ENCODE results near the gene PSMD7.
A peak's percentile ranks its signal among the peaks of the same experiment; 100 is the strongest.
"Not testable (repeated sequence)": the region's sequence is repeated elsewhere in the genome, so short reads cannot be mapped to it uniquely, and the experiment has no call there.

The PSMD7 gene

DNA sequence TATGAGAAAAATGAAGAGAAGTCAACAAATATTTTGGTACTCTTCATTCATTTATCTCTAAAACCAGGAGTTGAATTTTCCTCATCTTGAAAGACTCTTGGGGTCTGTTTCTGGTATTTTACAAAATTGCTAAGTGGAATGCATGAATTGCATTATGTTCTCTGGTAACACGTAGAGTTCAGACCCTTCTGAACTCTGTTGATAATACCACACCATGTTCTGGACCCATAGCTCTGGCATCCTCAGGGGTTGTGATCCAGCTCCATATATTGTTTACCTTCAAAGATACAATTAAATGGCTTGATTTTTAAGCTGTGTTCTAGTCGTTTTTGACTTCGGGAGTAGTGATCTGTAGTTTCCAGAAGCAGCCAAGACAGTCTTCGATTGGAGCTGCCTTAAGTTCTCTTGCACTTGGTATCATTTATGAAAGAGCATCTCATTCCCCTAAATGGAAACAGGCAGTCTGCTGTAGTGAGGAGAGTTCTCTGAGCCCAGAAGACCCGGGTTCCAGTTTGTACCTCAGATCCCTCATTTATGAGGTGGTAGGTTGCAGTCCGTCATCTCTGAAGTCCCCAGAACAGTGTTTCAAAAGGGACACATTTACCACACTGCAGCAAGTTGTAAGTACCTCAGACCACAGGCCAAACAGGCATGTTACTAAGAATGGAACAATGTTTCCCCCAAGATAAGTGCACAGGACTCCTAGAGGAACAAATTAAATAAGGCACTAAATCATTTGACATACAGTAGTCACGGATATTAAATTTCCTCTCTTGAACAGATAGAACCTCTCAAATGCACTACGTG lies 9.6 kb downstream of the PSMD7 start:
- H3K36me3 Mint-ChIP-seq, result peaks cover 15 to 41% of the 10 kb centered on the region in 2 donors
- no peaks in the 10 kb centered on the region for H3K9me3 Mint-ChIP-seq
- peak in 1 of 2 donors; percentile 41 for ATAC-seq (replicated peaks)
- no peaks in the 10 kb centered on the region for H3K27me3 Mint-ChIP-seq
- no peak for DNase-seq
- no peak overlapping the region for H3K27ac Mint-ChIP-seq
- peaks cover 5 to 6% of the 10 kb centered on the region in 2 donors for H3K4me1 Mint-ChIP-seq
- H3K4me3 Mint-ChIP-seq, result no peak overlapping the region

DNA sequence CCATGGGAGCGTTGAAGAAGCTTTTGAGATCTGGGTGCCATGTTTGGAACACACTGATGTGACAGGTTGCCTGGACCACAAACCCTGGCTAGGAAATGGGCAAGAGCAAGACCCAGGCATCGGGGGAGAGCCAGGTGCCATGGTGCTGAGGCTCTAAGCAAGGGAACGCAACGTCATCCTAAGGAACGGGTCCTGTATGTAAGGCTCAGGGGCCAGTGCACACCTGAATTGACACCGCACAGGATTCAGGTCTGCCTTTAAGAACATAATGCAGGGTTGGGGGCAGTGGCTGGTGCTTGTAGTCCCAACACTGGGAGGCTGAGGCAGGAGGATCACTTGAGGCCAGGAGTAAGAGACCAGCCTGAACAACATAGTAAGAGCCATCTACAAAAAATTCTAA lies 10.8 kb downstream of the PSMD7 start:
- Mint-ChIP-seq H3K4me3 (no peak overlapping the region), H3K27me3 (no peaks in the 10 kb centered on the region), H3K4me1 (peaks cover 5 to 6% of the 10 kb centered on the region in 2 donors), H3K9me3 (no peaks in the 10 kb centered on the region), H3K36me3 (peaks cover 12 to 34% of the 10 kb centered on the region in 2 donors), H3K27ac (peak overlapping the region; percentile 51)
- ATAC-seq (replicated peaks) (no peak), DNase-seq (no peak)

GRCh38 chr16:74309789-74310781 lies 13.5 kb downstream of the PSMD7 start:
- H3K36me3 Mint-ChIP-seq, result peaks cover 19 to 36% of the 10 kb centered on the region in 2 donors
- no peak overlapping the region for H3K27ac Mint-ChIP-seq
- no peak for DNase-seq
- H3K4me3 Mint-ChIP-seq, result no peak overlapping the region
- H3K27me3 Mint-ChIP-seq, result no peaks in the 10 kb centered on the region
- H3K4me1 Mint-ChIP-seq, result peaks cover 5 to 11% of the 10 kb centered on the region in 2 donors
- peak; percentile 50 to 63 for ATAC-seq (replicated peaks)
- no peaks in the 10 kb centered on the region for H3K9me3 Mint-ChIP-seq

DNA sequence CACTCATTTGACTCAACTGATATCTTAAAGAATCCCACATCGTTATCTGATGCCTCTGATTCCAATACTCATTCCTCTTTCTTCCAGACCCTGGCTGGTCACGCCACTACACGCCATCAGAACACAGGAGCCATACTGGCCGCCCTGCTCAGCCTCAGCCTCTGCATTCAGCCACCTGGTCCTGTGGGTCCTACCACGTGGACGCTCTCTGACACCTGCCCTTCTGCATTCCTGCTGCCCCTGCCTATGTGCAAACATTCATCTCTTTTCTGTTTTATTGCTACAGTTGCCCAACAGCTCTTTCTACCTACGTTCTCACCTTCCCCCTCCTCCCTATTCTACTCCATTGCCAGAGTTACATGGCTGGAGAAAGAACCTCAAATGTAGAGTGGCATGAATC lies 18.4 kb downstream of the PSMD7 start:
- H3K4me1 Mint-ChIP-seq, result peaks cover 0 to 5% of the 10 kb centered on the region in 2 donors
- H3K4me3 Mint-ChIP-seq, result no peak overlapping the region
- ATAC-seq (replicated peaks) (no peak), DNase-seq (no peak)
- H3K9me3 Mint-ChIP-seq, result no peaks in the 10 kb centered on the region
- H3K27me3 Mint-ChIP-seq, result no peaks in the 10 kb centered on the region
- no peak overlapping the region for H3K27ac Mint-ChIP-seq
- peaks cover 16 to 18% of the 10 kb centered on the region in 2 donors for H3K36me3 Mint-ChIP-seq

GRCh38 chr16:74320707-74321106 lies 24.1 kb downstream of the PSMD7 start:
- Mint-ChIP-seq H3K4me1 (peaks cover 9 to 10% of the 10 kb centered on the region in 2 donors), H3K27me3 (no peaks in the 10 kb centered on the region), H3K36me3 (peaks cover 16 to 22% of the 10 kb centered on the region in 2 donors), H3K9me3 (no peaks in the 10 kb centered on the region), H3K27ac (no peak overlapping the region), H3K4me3 (no peak overlapping the region)
- DNase-seq (no peak), ATAC-seq (replicated peaks) (no peak)

GRCh38 chr16:74321356-74321755 lies 24.7 kb downstream of the PSMD7 start:
- peaks cover 20 to 27% of the 10 kb centered on the region in 2 donors for H3K36me3 Mint-ChIP-seq
- no peak overlapping the region for H3K4me3 Mint-ChIP-seq
- no peaks in the 10 kb centered on the region for H3K9me3 Mint-ChIP-seq
- no peak overlapping the region for H3K27ac Mint-ChIP-seq
- DNase-seq (no peak), ATAC-seq (replicated peaks) (peak in 1 of 2 donors; percentile 18)
- H3K27me3 Mint-ChIP-seq, result no peaks in the 10 kb centered on the region
- peaks cover 9 to 10% of the 10 kb centered on the region in 2 donors for H3K4me1 Mint-ChIP-seq

DNA sequence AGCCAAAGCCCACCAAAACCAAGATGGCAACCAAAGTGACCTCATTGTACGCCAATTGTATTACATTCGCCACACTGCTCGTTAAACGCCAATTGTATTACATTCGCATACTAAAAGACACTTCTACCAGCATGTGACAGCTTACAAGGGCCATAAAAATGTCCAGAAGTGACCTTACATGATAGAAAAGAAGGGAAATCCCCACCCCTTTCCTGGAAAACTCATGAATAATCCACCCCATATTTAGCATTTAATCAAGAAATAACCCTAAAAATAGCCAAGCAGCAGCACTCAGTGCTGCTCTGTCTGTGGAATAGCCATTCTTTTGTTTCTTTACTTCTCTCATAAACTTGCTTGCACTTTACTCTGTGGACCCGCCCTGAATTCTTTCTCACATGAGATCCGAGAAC lies 25.7 kb downstream of the PSMD7 start:
- Mint-ChIP-seq H3K27ac (no peak overlapping the region), H3K4me1 (peaks cover 9 to 10% of the 10 kb centered on the region in 2 donors), H3K27me3 (no peaks in the 10 kb centered on the region), H3K4me3 (no peak overlapping the region), H3K9me3 (no peaks in the 10 kb centered on the region), H3K36me3 (peaks cover 26 to 36% of the 10 kb centered on the region in 2 donors)
- ATAC-seq (replicated peaks), result no peak
- no peak for DNase-seq

DNA sequence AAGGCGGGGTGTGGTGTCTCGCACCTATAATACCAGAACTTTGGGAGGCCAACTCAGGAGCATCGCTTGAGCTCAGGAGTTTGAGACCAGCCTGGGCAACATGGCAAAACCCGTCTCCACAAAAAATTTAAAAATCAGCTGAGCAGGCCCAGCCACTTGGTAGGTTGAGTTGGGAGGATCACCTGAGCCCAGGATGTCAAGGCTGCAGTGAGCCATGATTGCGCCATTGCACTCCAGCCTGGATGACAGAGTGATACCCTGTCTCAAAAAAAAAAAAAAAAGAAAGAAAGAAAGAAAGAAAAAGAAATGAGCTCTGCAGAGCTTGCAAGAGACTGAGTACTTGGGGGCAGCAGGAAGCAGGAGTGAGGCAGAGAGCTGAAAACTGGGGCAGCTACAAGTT lies 28.2 kb downstream of the PSMD7 start:
- not testable (repeated sequence) for H3K27me3 Mint-ChIP-seq; ATAC-seq (replicated peaks); H3K4me3 Mint-ChIP-seq; DNase-seq; H3K9me3 Mint-ChIP-seq
- Mint-ChIP-seq H3K36me3 (peaks cover 30 to 44% of the 10 kb centered on the region in 2 donors), H3K4me1 (peaks cover 9 to 10% of the 10 kb centered on the region in 2 donors), H3K27ac (peak overlapping the region; percentile 51)

GRCh38 chr16:74325641-74326040 lies 29.0 kb downstream of the PSMD7 start:
- Mint-ChIP-seq H3K27me3 (no peaks in the 10 kb centered on the region), H3K4me1 (peaks cover 9 to 10% of the 10 kb centered on the region in 2 donors), H3K9me3 (no peaks in the 10 kb centered on the region), H3K27ac (no peak overlapping the region), H3K36me3 (peaks cover 31 to 42% of the 10 kb centered on the region in 2 donors), H3K4me3 (no peak overlapping the region)
- ATAC-seq (replicated peaks) (no peak), DNase-seq (no peak)

DNA sequence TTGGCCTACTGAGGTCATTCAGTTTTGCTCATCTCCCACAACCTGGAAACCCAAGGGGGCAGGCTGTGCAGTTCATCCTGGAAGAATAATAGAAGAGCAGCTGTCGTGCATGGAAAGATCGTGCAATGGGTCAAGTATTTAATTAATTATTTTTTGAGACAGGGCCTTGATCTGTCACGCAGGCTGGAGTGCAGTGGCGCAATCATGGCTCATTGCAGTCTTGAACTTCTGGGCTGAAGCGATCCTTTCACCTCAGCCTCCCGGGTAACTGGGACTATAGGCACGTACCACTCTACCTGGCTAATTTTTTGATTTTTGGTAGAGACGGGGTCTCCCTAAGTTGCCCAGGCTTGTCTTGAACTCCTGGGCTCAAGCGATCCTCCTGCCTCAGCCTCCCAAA lies 31.7 kb downstream of the PSMD7 start:
- not testable (repeated sequence) for H3K27me3 Mint-ChIP-seq; H3K4me3 Mint-ChIP-seq; ATAC-seq (replicated peaks); H3K27ac Mint-ChIP-seq; H3K4me1 Mint-ChIP-seq; DNase-seq; H3K9me3 Mint-ChIP-seq
- H3K36me3 Mint-ChIP-seq, result peaks cover 39 to 50% of the 10 kb centered on the region in 2 donors

- H3K9me3 Mint-ChIP-seq; ATAC-seq (replicated peaks); H3K4me3 Mint-ChIP-seq; H3K27ac Mint-ChIP-seq; DNase-seq; H3K27me3 Mint-ChIP-seq; H3K4me1 Mint-ChIP-seq: not testable (repeated sequence)
- H3K36me3 Mint-ChIP-seq, result peaks cover 32 to 36% of the 10 kb centered on the region in 2 donors
Observed at GRCh38 chr16:74332469-74332868, 35.9 kb downstream of the PSMD7 start.

- not testable (repeated sequence) for H3K4me3 Mint-ChIP-seq; DNase-seq; H3K27me3 Mint-ChIP-seq; H3K4me1 Mint-ChIP-seq; ATAC-seq (replicated peaks); H3K27ac Mint-ChIP-seq; H3K9me3 Mint-ChIP-seq
- H3K36me3 Mint-ChIP-seq, result peaks cover 17 to 20% of the 10 kb centered on the region in 2 donors
Observed at GRCh38 chr16:74337506-74337905, 40.9 kb downstream of the PSMD7 start.

- DNase-seq; H3K27me3 Mint-ChIP-seq; ATAC-seq (replicated peaks); H3K27ac Mint-ChIP-seq; H3K4me3 Mint-ChIP-seq; H3K9me3 Mint-ChIP-seq; H3K4me1 Mint-ChIP-seq: not testable (repeated sequence)
- H3K36me3 Mint-ChIP-seq, result peaks cover 19 to 21% of the 10 kb centered on the region in 2 donors
Observed at GRCh38 chr16:74339226-74339625, 42.6 kb downstream of the PSMD7 start.

- H3K27ac Mint-ChIP-seq; H3K27me3 Mint-ChIP-seq; ATAC-seq (replicated peaks); H3K9me3 Mint-ChIP-seq; H3K4me3 Mint-ChIP-seq; H3K4me1 Mint-ChIP-seq; DNase-seq: not testable (repeated sequence)
- H3K36me3 Mint-ChIP-seq, result peaks cover 12 to 15% of the 10 kb centered on the region in 2 donors
Observed at GRCh38 chr16:74353038-74353437, 56.4 kb downstream of the PSMD7 start.

Data from stimulated activated naive B cell treated with anti-CD40 and anti-IgM and Interleukin-4, amounts not matched to agents 10 μg/mL and 1 μg/mL and 100 μg/mL, for 72 hours (primary cell).